ENCODE measurements around the gene SYNRG.

The SYNRG gene

GRCh38 chr17:37538981-37539659 is 70.1 kb downstream of the SYNRG start:
- TF ChIP-seq GATA2 (IDR thresholded peaks at IDR 0.05; ENCODE audit: low read depth, low read length) (no peak), GATA3 (IDR thresholded peaks at IDR 0.05; ENCODE audit: low read depth, low read length) (no peak)

GRCh38 chr17:37535906-37536305 is 73.3 kb downstream of the SYNRG start:
- no peak for TF ChIP-seq GATA2 (IDR thresholded peaks at IDR 0.05; ENCODE audit: low read depth, low read length)
- TF ChIP-seq GATA3 (IDR thresholded peaks at IDR 0.05; ENCODE audit: low read depth, low read length) = no peak

GRCh38 chr17:37532756-37533155 is 76.5 kb downstream of the SYNRG start:
- TF ChIP-seq GATA3 (IDR thresholded peaks at IDR 0.05; ENCODE audit: low read depth, low read length) = no peak
- no peak for TF ChIP-seq GATA2 (IDR thresholded peaks at IDR 0.05; ENCODE audit: low read depth, low read length)

GRCh38 chr17:37530420-37530819 is 78.8 kb downstream of the SYNRG start:
- no peak for TF ChIP-seq GATA3 (IDR thresholded peaks at IDR 0.05; ENCODE audit: low read depth, low read length)
- TF ChIP-seq GATA2 (IDR thresholded peaks at IDR 0.05; ENCODE audit: low read depth, low read length) = no peak

GRCh38 chr17:37527249-37527851 is 81.9 kb downstream of the SYNRG start:
- TF ChIP-seq GATA3 (IDR thresholded peaks at IDR 0.05; ENCODE audit: low read depth, low read length) (no peak), GATA2 (IDR thresholded peaks at IDR 0.05; ENCODE audit: low read depth, low read length) (no peak)

GRCh38 chr17:37523715-37524219 is 85.5 kb downstream of the SYNRG start:
- TF ChIP-seq GATA3 (IDR thresholded peaks at IDR 0.05; ENCODE audit: low read depth, low read length) (no peak), GATA2 (IDR thresholded peaks at IDR 0.05; ENCODE audit: low read depth, low read length) (no peak)

GRCh38 chr17:37521821-37522220 is 87.4 kb downstream of the SYNRG start:
- no peak for TF ChIP-seq GATA2 (IDR thresholded peaks at IDR 0.05; ENCODE audit: low read depth, low read length)
- TF ChIP-seq GATA3 (IDR thresholded peaks at IDR 0.05; ENCODE audit: low read depth, low read length) = no peak

- TF ChIP-seq GATA2 (IDR thresholded peaks at IDR 0.05; ENCODE audit: low read depth, low read length) (no peak), GATA3 (IDR thresholded peaks at IDR 0.05; ENCODE audit: low read depth, low read length) (no peak)
Observed at GRCh38 chr17:37520174-37520573, 89.0 kb downstream of the SYNRG start.

GRCh38 chr17:37519251-37519985 is 89.8 kb downstream of the SYNRG start:
- TF ChIP-seq GATA3 (IDR thresholded peaks at IDR 0.05; ENCODE audit: low read depth, low read length) (no peak), GATA2 (IDR thresholded peaks at IDR 0.05; ENCODE audit: low read depth, low read length) (no peak)

- TF ChIP-seq GATA2 (IDR thresholded peaks at IDR 0.05; ENCODE audit: low read depth, low read length) (no peak), GATA3 (IDR thresholded peaks at IDR 0.05; ENCODE audit: low read depth, low read length) (no peak)
Observed at GRCh38 chr17:37518826-37519225, 90.4 kb downstream of the SYNRG start.

- TF ChIP-seq GATA2 (IDR thresholded peaks at IDR 0.05; ENCODE audit: low read depth, low read length) (no peak), GATA3 (IDR thresholded peaks at IDR 0.05; ENCODE audit: low read depth, low read length) (no peak)
Observed at GRCh38 chr17:37517881-37518280, 91.3 kb downstream of the SYNRG start.

GRCh38 chr17:37516127-37516571 is 93.1 kb downstream of the SYNRG start:
- TF ChIP-seq GATA2 (IDR thresholded peaks at IDR 0.05; ENCODE audit: low read depth, low read length) (no peak), GATA3 (IDR thresholded peaks at IDR 0.05; ENCODE audit: low read depth, low read length) (no peak)

GRCh38 chr17:37513711-37514110 is 95.5 kb downstream of the SYNRG start:
- no peak for TF ChIP-seq GATA3 (IDR thresholded peaks at IDR 0.05; ENCODE audit: low read depth, low read length)
- TF ChIP-seq GATA2 (IDR thresholded peaks at IDR 0.05; ENCODE audit: low read depth, low read length) = no peak

- TF ChIP-seq GATA2 (IDR thresholded peaks at IDR 0.05; ENCODE audit: low read depth, low read length) (no peak), GATA3 (IDR thresholded peaks at IDR 0.05; ENCODE audit: low read depth, low read length) (no peak)
Observed at GRCh38 chr17:37512442-37513068, 96.7 kb downstream of the SYNRG start.

Data from SH-SY5Y (cell line).